ENCODE data around the gene NSUN6. TPM values are rescaled to one million over a fixed set of nuclear protein-coding genes. Genes with fewer than 3 reads are reported as not detected.
A peak's percentile ranks its signal among the peaks of the same experiment; 100 is the strongest.
"Not testable (repeated sequence)": the region's sequence is repeated elsewhere in the genome, so short reads cannot be mapped to it uniquely, and the experiment has no call there.

The NSUN6 gene
- total RNA-seq, 1 donor from 2014 or later = 12.8 TPM

- H3K27me3 Mint-ChIP-seq (ENCODE audit: insufficient read depth) = no peaks in the 10 kb centered on the region
- peak overlapping the region; percentile 14 for H3K27ac Mint-ChIP-seq
- no peak for DNase-seq (ENCODE audit: low spot score)
- peaks cover 25% of the 10 kb centered on the region for H3K4me1 Mint-ChIP-seq (ENCODE audit: low read depth)
- intact Hi-C loops (cut with micrococcal nuclease) = loop anchor here (5.0 kb wide), 1 partner anchor 79 kb away; no protein-coding TSS in a partner anchor
- H3K4me3 Mint-ChIP-seq = peak overlapping the region; percentile 9
- peaks cover 57% of the 10 kb centered on the region for H3K36me3 Mint-ChIP-seq (ENCODE audit: low read depth)
- peaks cover under 1% of the 10 kb centered on the region for H3K9me3 Mint-ChIP-seq
Measured at GRCh38 chr10:18583575-18584270, 67.7 kb downstream of the NSUN6 start.

- H3K4me3 Mint-ChIP-seq = peak overlapping the region; percentile 27
- intact Hi-C loops (cut with micrococcal nuclease) = loop anchor here (5.0 kb wide), 1 partner anchor 79 kb away; no protein-coding TSS in a partner anchor
- peak overlapping the region; percentile 41 for H3K27ac Mint-ChIP-seq
- H3K36me3 Mint-ChIP-seq (ENCODE audit: low read depth) = peaks cover 61% of the 10 kb centered on the region
- peaks cover 25% of the 10 kb centered on the region for H3K4me1 Mint-ChIP-seq (ENCODE audit: low read depth)
- H3K27me3 Mint-ChIP-seq (ENCODE audit: insufficient read depth) = no peaks in the 10 kb centered on the region
- peaks cover 6% of the 10 kb centered on the region for H3K9me3 Mint-ChIP-seq
- DNase-seq (ENCODE audit: low spot score) = peak; percentile 13
Measured at GRCh38 chr10:18582803-18583202, 68.6 kb downstream of the NSUN6 start.

GRCh38 chr10:18577823-18578685 is 73.3 kb downstream of the NSUN6 start:
- Mint-ChIP-seq H3K27ac (no peak overlapping the region), H3K9me3 (peaks cover 22% of the 10 kb centered on the region), H3K4me1 (ENCODE audit: low read depth) (peaks cover 15% of the 10 kb centered on the region), H3K27me3 (ENCODE audit: insufficient read depth) (no peaks in the 10 kb centered on the region), H3K36me3 (ENCODE audit: low read depth) (peaks cover 44% of the 10 kb centered on the region), H3K4me3 (no peak overlapping the region)
- intact Hi-C loops (cut with micrococcal nuclease) = no loop called here
- no peak for DNase-seq (ENCODE audit: low spot score)

- Mint-ChIP-seq H3K4me3 (no peak overlapping the region), H3K27me3 (ENCODE audit: insufficient read depth) (no peaks in the 10 kb centered on the region), H3K9me3 (peaks cover 22% of the 10 kb centered on the region), H3K27ac (no peak overlapping the region), H3K36me3 (ENCODE audit: low read depth) (peaks cover 35% of the 10 kb centered on the region), H3K4me1 (ENCODE audit: low read depth) (peaks cover under 1% of the 10 kb centered on the region)
- no peak for DNase-seq (ENCODE audit: low spot score)
- intact Hi-C loops (cut with micrococcal nuclease) = no loop called here
Measured at GRCh38 chr10:18576586-18576985, 74.8 kb downstream of the NSUN6 start.

GRCh38 chr10:18572959-18573561 is 78.3 kb downstream of the NSUN6 start:
- Mint-ChIP-seq H3K27me3 (ENCODE audit: insufficient read depth) (no peaks in the 10 kb centered on the region), H3K36me3 (ENCODE audit: low read depth) (peaks cover 11% of the 10 kb centered on the region)

GRCh38 chr10:18571780-18572179 is 79.6 kb downstream of the NSUN6 start:
- Mint-ChIP-seq H3K9me3 (peaks cover 6% of the 10 kb centered on the region), H3K4me1 (ENCODE audit: low read depth) (no peaks in the 10 kb centered on the region), H3K27ac (no peak overlapping the region), H3K4me3 (no peak overlapping the region), H3K36me3 (ENCODE audit: low read depth) (peaks cover 3% of the 10 kb centered on the region), H3K27me3 (ENCODE audit: insufficient read depth) (no peaks in the 10 kb centered on the region)
- DNase-seq (ENCODE audit: low spot score) = no peak
- intact Hi-C loops (cut with micrococcal nuclease) = no loop called here

More at GRCh38 chr10:18572959-18573561, 78.3 kb downstream of the NSUN6 start:
- Mint-ChIP-seq H3K4me3 (no peak overlapping the region), H3K27ac (no peak overlapping the region), H3K4me1 (ENCODE audit: low read depth) (no peaks in the 10 kb centered on the region), H3K9me3 (peaks cover 17% of the 10 kb centered on the region)
- intact Hi-C loops (cut with micrococcal nuclease) = no loop called here
- no peak for DNase-seq (ENCODE audit: low spot score)

GRCh38 chr10:18571076-18571475 is 80.3 kb downstream of the NSUN6 start:
- H3K9me3 Mint-ChIP-seq = peaks cover 5% of the 10 kb centered on the region
- no peak overlapping the region for H3K27ac Mint-ChIP-seq
- DNase-seq (ENCODE audit: low spot score) = no peak
- H3K27me3 Mint-ChIP-seq (ENCODE audit: insufficient read depth) = no peaks in the 10 kb centered on the region
- H3K4me1 Mint-ChIP-seq (ENCODE audit: low read depth) = no peaks in the 10 kb centered on the region
- intact Hi-C loops (cut with micrococcal nuclease) = no loop called here
- H3K36me3 Mint-ChIP-seq (ENCODE audit: low read depth) = peaks cover 2% of the 10 kb centered on the region
- H3K4me3 Mint-ChIP-seq = no peak overlapping the region

- H3K27ac Mint-ChIP-seq; H3K4me1 Mint-ChIP-seq (ENCODE audit: low read depth); DNase-seq (ENCODE audit: low spot score); intact Hi-C loops (cut with micrococcal nuclease); H3K36me3 Mint-ChIP-seq (ENCODE audit: low read depth); H3K27me3 Mint-ChIP-seq (ENCODE audit: insufficient read depth); H3K4me3 Mint-ChIP-seq; H3K9me3 Mint-ChIP-seq: not testable (repeated sequence)
Measured at GRCh38 chr10:18570386-18570785, 81.0 kb downstream of the NSUN6 start.

GRCh38 chr10:18567343-18567856 is 84.0 kb downstream of the NSUN6 start:
- Mint-ChIP-seq H3K36me3 (ENCODE audit: low read depth) (no peaks in the 10 kb centered on the region), H3K27me3 (ENCODE audit: insufficient read depth) (no peaks in the 10 kb centered on the region), H3K27ac (no peak overlapping the region), H3K4me3 (no peak overlapping the region), H3K9me3 (no peaks in the 10 kb centered on the region), H3K4me1 (ENCODE audit: low read depth) (no peaks in the 10 kb centered on the region)
- DNase-seq (ENCODE audit: low spot score) = no peak
- intact Hi-C loops (cut with micrococcal nuclease) = no loop called here

GRCh38 chr10:18566177-18566576 is 85.2 kb downstream of the NSUN6 start:
- Mint-ChIP-seq H3K4me3 (no peak overlapping the region), H3K9me3 (no peaks in the 10 kb centered on the region), H3K27me3 (ENCODE audit: insufficient read depth) (no peaks in the 10 kb centered on the region), H3K36me3 (ENCODE audit: low read depth) (no peaks in the 10 kb centered on the region), H3K4me1 (ENCODE audit: low read depth) (no peaks in the 10 kb centered on the region), H3K27ac (no peak overlapping the region)
- no peak for DNase-seq (ENCODE audit: low spot score)
- intact Hi-C loops (cut with micrococcal nuclease) = no loop called here

GRCh38 chr10:18565006-18565405 is 86.4 kb downstream of the NSUN6 start:
- no peak overlapping the region for H3K4me3 Mint-ChIP-seq
- no peaks in the 10 kb centered on the region for H3K4me1 Mint-ChIP-seq (ENCODE audit: low read depth)
- no peak overlapping the region for H3K27ac Mint-ChIP-seq

GRCh38 chr10:18563003-18563726 is 88.2 kb downstream of the NSUN6 start:
- no peaks in the 10 kb centered on the region for H3K36me3 Mint-ChIP-seq (ENCODE audit: low read depth)
- H3K27ac Mint-ChIP-seq = no peak overlapping the region
- H3K27me3 Mint-ChIP-seq (ENCODE audit: insufficient read depth) = no peaks in the 10 kb centered on the region
- intact Hi-C loops (cut with micrococcal nuclease) = no loop called here
- no peak overlapping the region for H3K4me3 Mint-ChIP-seq
- H3K4me1 Mint-ChIP-seq (ENCODE audit: low read depth) = no peaks in the 10 kb centered on the region
- no peak for DNase-seq (ENCODE audit: low spot score)
- no peaks in the 10 kb centered on the region for H3K9me3 Mint-ChIP-seq

More at GRCh38 chr10:18565006-18565405, 86.4 kb downstream of the NSUN6 start:
- H3K36me3 Mint-ChIP-seq (ENCODE audit: low read depth) = no peaks in the 10 kb centered on the region
- DNase-seq (ENCODE audit: low spot score) = no peak
- H3K27me3 Mint-ChIP-seq (ENCODE audit: insufficient read depth) = no peaks in the 10 kb centered on the region
- intact Hi-C loops (cut with micrococcal nuclease) = no loop called here
- H3K9me3 Mint-ChIP-seq = no peaks in the 10 kb centered on the region

All from activated T-helper 1 cell treated with anti-CD3 and anti-CD28 coated beads, Interleukin-12 subunit alpha, Interleukin-12 subunit beta, Interleukin-2, Interleukin-4 antibody, amounts not matched to agents 30 ng/mL and 10 ng/mL and 1 ng/mL, durations not matched to agents 14 hours and 24 hours and 36 hours (primary cell).